HG02973 (cell line): ENCODE results near the gene RIN3.

Experiments used
- ATAC-seq: cut with Tn5 transposase; IDR thresholded peaks from one replicate; pipeline ENCODE4 v1.9.1; 2021; ENCODE audit warnings: moderate library complexity; ENCODE audit not compliant: unreplicated experiment

RIN3 gene

GRCh38 chr14:92613008-92613658 lies 99.6 kb downstream of the RIN3 start:
- no peak for ATAC-seq

- no peak for ATAC-seq
Observed at GRCh38 chr14:92613681-92614260, 100.2 kb downstream of the RIN3 start.

- ATAC-seq, result no peak
Observed at GRCh38 chr14:92615451-92615850, 101.9 kb downstream of the RIN3 start.

- no peak for ATAC-seq
Observed at GRCh38 chr14:92616178-92616577, 102.6 kb downstream of the RIN3 start.

- ATAC-seq, result no peak
Observed at GRCh38 chr14:92617581-92617980, 104.0 kb downstream of the RIN3 start.

GRCh38 chr14:92619671-92620456 lies 106.3 kb downstream of the RIN3 start:
- ATAC-seq, result no peak

GRCh38 chr14:92622311-92622710 lies 108.7 kb downstream of the RIN3 start:
- no peak for ATAC-seq

GRCh38 chr14:92624764-92625163 lies 111.2 kb downstream of the RIN3 start:
- ATAC-seq, result no peak

- no peak for ATAC-seq
Observed at GRCh38 chr14:92625213-92625612, 111.6 kb downstream of the RIN3 start.

- ATAC-seq, result no peak
Observed at GRCh38 chr14:92626041-92626440, 112.5 kb downstream of the RIN3 start.

- no peak for ATAC-seq
Observed at GRCh38 chr14:92627707-92628215, 114.2 kb downstream of the RIN3 start.

GRCh38 chr14:92628636-92629035 lies 115.1 kb downstream of the RIN3 start:
- ATAC-seq, result no peak

GRCh38 chr14:92630367-92630766 lies 116.8 kb downstream of the RIN3 start:
- no peak for ATAC-seq

- ATAC-seq, result no peak
Observed at GRCh38 chr14:92631098-92631497, 117.5 kb downstream of the RIN3 start.

GRCh38 chr14:92632546-92633273 lies 119.1 kb downstream of the RIN3 start:
- no peak for ATAC-seq

- no peak for ATAC-seq
Observed at GRCh38 chr14:92633274-92633616, 119.7 kb downstream of the RIN3 start.

GRCh38 chr14:92633724-92634123 lies 120.1 kb downstream of the RIN3 start:
- no peak for ATAC-seq

- no peak for ATAC-seq
Observed at GRCh38 chr14:92635031-92635430, 121.5 kb downstream of the RIN3 start.

GRCh38 chr14:92635896-92636295 lies 122.3 kb downstream of the RIN3 start:
- no peak for ATAC-seq

- ATAC-seq, result no peak
Observed at GRCh38 chr14:92637228-92637627, 123.6 kb downstream of the RIN3 start.

- ATAC-seq, result no peak
Observed at GRCh38 chr14:92637864-92638263, 124.3 kb downstream of the RIN3 start.
